Activated CD4-positive, alpha-beta T cell treated with anti-CD3 and anti-CD28 coated beads, Interleukin-2, amount 50 U/mL, for 24 hours (primary cell): ENCODE data around the gene PRRT3.
"Not testable (repeated sequence)": the region's sequence is repeated elsewhere in the genome, so short reads cannot be mapped to it uniquely, and the experiment has no call there.

Source experiments
- DNase-seq, 2 donors: peaks; one replicate each; pipeline ENCODE4 v3.0.0-alpha.2; 2020; ENCODE audit warnings: low read depth in 1 of 2, low spot score in 1 of 2

Gene PRRT3

GRCh38 chr3:9947025-9947995, 4.9 kb downstream of the PRRT3 start:
- DNase-seq: no peak

GRCh38 chr3:9946112-9947024, 5.8 kb downstream of the PRRT3 start:
- peak; percentile 48 to 62 for DNase-seq

GRCh38 chr3:9945358-9945757, 6.8 kb downstream of the PRRT3 start:
- no peak for DNase-seq

GRCh38 chr3:9944271-9944670, 7.9 kb downstream of the PRRT3 start:
- DNase-seq: no peak

- no peak for DNase-seq
Observed at GRCh38 chr3:9942934-9943690, 9.1 kb downstream of the PRRT3 start.

- no peak for DNase-seq
Observed at GRCh38 chr3:9942164-9942563, 10.0 kb downstream of the PRRT3 start.

GRCh38 chr3:9940746-9941145, 11.5 kb downstream of the PRRT3 start:
- no peak for DNase-seq

- DNase-seq: not testable (repeated sequence)
Observed at GRCh38 chr3:9939906-9940305, 12.3 kb downstream of the PRRT3 start.

- DNase-seq: no peak
Observed at GRCh38 chr3:9938966-9939365, 13.2 kb downstream of the PRRT3 start.

- DNase-seq: no peak
Observed at GRCh38 chr3:9937486-9938238, 14.5 kb downstream of the PRRT3 start.

GRCh38 chr3:9935966-9936510, 16.2 kb downstream of the PRRT3 start:
- DNase-seq: no peak

GRCh38 chr3:9934993-9935392, 17.2 kb downstream of the PRRT3 start:
- DNase-seq: no peak

- no peak for DNase-seq
Observed at GRCh38 chr3:9934235-9934621, 18.0 kb downstream of the PRRT3 start.

- peak; percentile 93 to 95 for DNase-seq
Observed at GRCh38 chr3:9933561-9934234, 18.5 kb downstream of the PRRT3 start, which contains the start of gene CRELD1. CRELD1 (plus strand) TSS chr3:9933834; CDS start chr3:9934439, 605 bp downstream.

GRCh38 chr3:9932843-9933560, 19.2 kb downstream of the PRRT3 start:
- peak; percentile 80 to 85 for DNase-seq

- DNase-seq: no peak
Observed at GRCh38 chr3:9932535-9932842, 19.7 kb downstream of the PRRT3 start.

- DNase-seq: no peak
Observed at GRCh38 chr3:9930804-9931418, 21.3 kb downstream of the PRRT3 start.

GRCh38 chr3:9928158-9928557, 24.1 kb downstream of the PRRT3 start:
- DNase-seq: no peak
